ENCODE results near the gene ZNF618. TPM values are rescaled to one million over a fixed set of nuclear protein-coding genes. Genes with fewer than 3 reads are reported as not detected.

The ZNF618 gene
- total and polyA plus RNA-seq, 2 donors: 3.0 to 7.8 TPM

DNA sequence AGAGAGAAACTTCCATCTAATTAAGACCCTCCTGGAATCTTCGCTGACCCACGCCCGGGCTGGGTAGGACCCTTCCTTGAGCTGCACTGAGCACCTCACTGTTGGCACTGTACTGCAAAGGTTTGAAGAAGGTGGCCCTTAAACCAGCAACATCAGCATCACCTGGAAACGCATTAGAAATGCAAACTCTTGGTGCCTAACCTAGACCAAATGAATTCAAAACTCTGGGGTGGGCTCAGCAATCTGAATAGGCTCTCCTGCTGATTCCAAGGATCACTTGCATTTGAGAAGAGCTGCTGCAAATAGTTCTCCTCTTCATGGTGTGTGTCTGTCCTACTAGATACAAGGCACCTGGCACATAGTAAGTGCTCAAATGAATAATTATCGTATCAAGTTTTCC is 2.7 kb upstream of the ZNF618 start:
- H3K27ac ChIP-seq (ENCODE audit: low read depth): no peak overlapping the region
- 92% methylated on average over 5 of the region's 5 CpGs for WGBS
- no peak for DNase-seq (ENCODE audit: extremely low spot score)

DNA sequence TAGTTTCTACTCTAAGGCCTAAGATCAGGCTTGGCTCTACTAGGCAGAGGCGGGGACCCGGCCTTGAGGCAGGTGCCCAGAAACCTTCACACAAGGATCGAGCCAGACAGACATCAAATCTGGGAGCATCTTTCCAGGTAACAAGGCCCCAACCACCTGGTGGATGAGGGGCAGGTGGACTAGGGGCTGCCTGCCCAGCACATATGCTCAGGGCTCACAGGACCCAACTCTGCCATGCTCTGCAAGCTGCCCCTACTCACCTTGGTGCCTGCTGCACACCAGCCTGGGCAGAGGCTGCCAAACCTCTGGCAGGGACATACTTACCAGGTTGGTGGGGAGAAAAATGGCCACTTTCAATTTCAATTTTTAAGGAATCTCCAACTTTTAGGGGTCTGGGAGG is 2.2 kb upstream of the ZNF618 start:
- no peaks in the 10 kb centered on the region for H3K36me3 ChIP-seq (ENCODE audit: insufficient read depth)
- 95% methylated on average over 3 of the region's 3 CpGs for WGBS
- DNase-seq (ENCODE audit: extremely low spot score): no peak
- no peaks in the 10 kb centered on the region for H3K4me1 ChIP-seq (ENCODE audit: insufficient read depth)
- H3K27ac ChIP-seq (ENCODE audit: low read depth): no peak overlapping the region
- no peak overlapping the region for H3K4me3 ChIP-seq (ENCODE audit: low read depth, low read length)

More for the DNA sequence above, 2.7 kb upstream of the ZNF618 start:
- Histone ChIP-seq H3K36me3 (ENCODE audit: insufficient read depth) (no peaks in the 10 kb centered on the region), H3K4me3 (ENCODE audit: low read depth, low read length) (no peak overlapping the region), H3K4me1 (ENCODE audit: insufficient read depth) (no peaks in the 10 kb centered on the region)

DNA sequence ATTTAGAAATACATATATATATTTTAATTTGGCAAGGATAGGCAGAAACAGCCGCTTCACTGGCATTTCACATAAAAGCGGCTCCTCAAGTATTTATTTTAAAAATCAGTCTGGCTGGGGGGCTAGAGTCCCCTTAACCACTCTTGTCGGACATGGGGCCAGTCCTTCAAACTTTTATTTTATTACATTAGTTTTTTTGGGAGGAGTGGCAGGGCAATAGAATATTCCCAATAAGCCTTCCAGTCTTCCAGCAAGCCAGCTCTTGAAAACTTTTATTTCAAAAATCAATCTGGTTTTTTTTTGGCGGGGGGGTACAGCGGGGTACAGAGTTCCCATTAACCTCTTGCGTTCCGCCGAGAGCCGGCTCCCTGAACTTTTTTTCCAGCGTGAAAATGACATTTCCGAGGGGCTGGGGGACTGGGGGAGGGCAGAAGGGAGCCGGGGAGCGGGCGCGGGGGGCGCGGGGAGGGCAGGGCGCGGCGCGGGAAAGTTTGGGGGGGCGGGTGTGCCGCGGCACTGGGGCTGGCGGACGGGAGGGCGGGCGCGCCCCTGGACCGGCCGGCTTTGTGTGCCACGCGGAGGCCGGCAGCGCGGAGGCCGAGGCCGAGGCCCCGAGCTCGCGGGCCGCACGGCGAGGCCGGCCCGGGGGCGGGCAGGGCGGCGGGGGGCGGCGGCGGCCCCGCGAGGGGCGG is 504 bp upstream of the ZNF618 start:
- Histone ChIP-seq H3K27ac (ENCODE audit: low read depth) (no peak overlapping the region), H3K4me3 (ENCODE audit: low read depth, low read length) (peak overlapping the region; percentile 100), H3K36me3 (ENCODE audit: insufficient read depth) (no peaks in the 10 kb centered on the region), H3K4me1 (ENCODE audit: insufficient read depth) (no peaks in the 10 kb centered on the region)
- DNase-seq (ENCODE audit: extremely low spot score): no peak
- 5% methylated on average over 48 of the region's 55 CpGs for WGBS

GRCh38 chr9:113876993-113877368 is 872 bp downstream of the ZNF618 start:
- H3K27ac ChIP-seq (ENCODE audit: low read depth): no peak overlapping the region
- 0% methylated on average over 1 of the region's 1 CpG for WGBS
- no peaks in the 10 kb centered on the region for H3K36me3 ChIP-seq (ENCODE audit: insufficient read depth)
- DNase-seq (ENCODE audit: extremely low spot score): no peak
- H3K4me3 ChIP-seq (ENCODE audit: low read depth, low read length): no peak overlapping the region
- no peaks in the 10 kb centered on the region for H3K4me1 ChIP-seq (ENCODE audit: insufficient read depth)

- no peak for DNase-seq (ENCODE audit: extremely low spot score)
- Histone ChIP-seq H3K27ac (ENCODE audit: low read depth) (no peak overlapping the region), H3K4me1 (ENCODE audit: insufficient read depth) (no peaks in the 10 kb centered on the region), H3K4me3 (ENCODE audit: low read depth, low read length) (no peak overlapping the region), H3K36me3 (ENCODE audit: insufficient read depth) (no peaks in the 10 kb centered on the region)
- WGBS: 92% methylated on average over 4 of the region's 4 CpGs
These were observed 3.2 kb downstream of the ZNF618 start for GRCh38 chr9:113879318-113879717.

GRCh38 chr9:113879911-113880310 is 3.8 kb downstream of the ZNF618 start:
- H3K4me1 ChIP-seq (ENCODE audit: insufficient read depth): no peaks in the 10 kb centered on the region
- no peak overlapping the region for H3K27ac ChIP-seq (ENCODE audit: low read depth)
- no peaks in the 10 kb centered on the region for H3K36me3 ChIP-seq (ENCODE audit: insufficient read depth)
- DNase-seq (ENCODE audit: extremely low spot score): no peak
- 69% methylated on average over 4 of the region's 4 CpGs for WGBS
- H3K4me3 ChIP-seq (ENCODE audit: low read depth, low read length): no peak overlapping the region

DNA sequence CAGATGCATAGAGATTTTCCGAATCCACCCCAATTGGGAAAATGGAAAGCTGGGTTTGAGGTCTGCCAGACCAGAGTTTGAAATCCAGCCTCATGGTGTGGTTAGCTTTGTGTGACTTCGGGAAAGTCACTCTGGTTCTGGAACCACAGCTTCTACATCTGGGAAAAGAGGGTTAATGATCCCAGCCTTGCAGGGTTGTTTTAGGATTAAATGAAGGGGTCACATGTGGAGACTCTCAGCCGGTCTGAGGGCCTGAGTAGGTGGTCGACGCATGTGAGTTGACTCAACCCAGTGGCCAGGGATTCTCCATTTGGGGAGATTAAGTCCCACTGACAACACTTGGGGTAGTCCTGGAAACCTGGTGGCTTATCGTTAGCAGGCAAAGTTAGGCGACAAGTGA is 6.1 kb downstream of the ZNF618 start:
- Histone ChIP-seq H3K4me1 (ENCODE audit: insufficient read depth) (no peaks in the 10 kb centered on the region), H3K27ac (ENCODE audit: low read depth) (no peak overlapping the region), H3K36me3 (ENCODE audit: insufficient read depth) (no peaks in the 10 kb centered on the region), H3K4me3 (ENCODE audit: low read depth, low read length) (no peak overlapping the region)
- 84% methylated on average over 7 of the region's 7 CpGs for WGBS
- DNase-seq (ENCODE audit: extremely low spot score): no peak

GRCh38 chr9:113882636-113883164 is 6.6 kb downstream of the ZNF618 start:
- no peak overlapping the region for H3K27ac ChIP-seq (ENCODE audit: low read depth)
- no peaks in the 10 kb centered on the region for H3K36me3 ChIP-seq (ENCODE audit: insufficient read depth)
- WGBS: 83% methylated on average over 7 of the region's 7 CpGs
- H3K4me1 ChIP-seq (ENCODE audit: insufficient read depth): no peaks in the 10 kb centered on the region
- H3K4me3 ChIP-seq (ENCODE audit: low read depth, low read length): no peak overlapping the region
- DNase-seq (ENCODE audit: extremely low spot score): no peak

DNA sequence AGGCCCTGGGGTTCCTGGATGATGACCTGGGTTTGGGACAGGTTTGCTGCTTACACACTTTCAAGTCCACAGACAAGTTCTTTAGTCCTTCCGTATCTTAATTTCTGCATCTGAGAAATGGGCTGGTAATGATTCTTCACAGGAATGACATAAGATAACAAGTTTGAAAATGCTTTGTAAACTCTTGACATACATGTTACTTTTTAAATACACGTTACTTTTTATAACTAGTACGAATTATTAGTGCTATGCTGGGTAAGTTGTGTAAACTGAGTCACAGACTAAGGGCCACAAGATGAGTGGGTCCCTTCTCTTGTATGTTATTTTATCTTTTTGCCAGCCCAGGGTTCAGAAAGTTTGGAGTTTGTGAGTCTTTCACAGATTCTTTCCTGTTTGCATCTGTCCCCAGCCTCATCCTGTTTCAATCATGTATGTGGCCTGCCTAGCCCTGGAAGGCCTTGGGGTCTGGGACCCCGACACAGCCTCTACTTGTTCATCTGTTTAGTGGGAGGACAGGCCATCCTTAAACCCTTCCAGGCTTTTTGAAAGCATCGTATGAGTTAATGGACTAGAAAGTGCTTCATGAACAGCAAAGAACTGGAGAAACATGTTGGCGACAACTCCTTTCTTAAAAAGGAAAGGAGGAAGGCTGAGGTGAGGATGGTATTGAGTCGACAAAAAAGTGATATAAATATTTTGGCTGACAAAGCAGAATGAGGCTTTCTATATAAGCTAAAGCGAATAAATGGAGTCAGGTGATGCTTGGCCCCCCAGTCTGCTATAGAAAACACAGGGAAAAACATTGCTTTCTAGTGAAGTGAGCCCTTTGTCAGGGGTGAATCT is 9.3 kb downstream of the ZNF618 start:
- Histone ChIP-seq H3K4me3 (ENCODE audit: low read depth, low read length) (no peak overlapping the region), H3K27ac (ENCODE audit: low read depth) (no peak overlapping the region), H3K36me3 (ENCODE audit: insufficient read depth) (no peaks in the 10 kb centered on the region), H3K4me1 (ENCODE audit: insufficient read depth) (no peaks in the 10 kb centered on the region)
- WGBS: 76% methylated on average over 8 of the region's 8 CpGs
- DNase-seq (ENCODE audit: extremely low spot score): no peak

GRCh38 chr9:113886026-113886369 is 9.9 kb downstream of the ZNF618 start:
- 20% methylated on average over 1 of the region's 1 CpG for WGBS
- Histone ChIP-seq H3K4me1 (ENCODE audit: insufficient read depth) (no peaks in the 10 kb centered on the region), H3K4me3 (ENCODE audit: low read depth, low read length) (no peak overlapping the region), H3K27ac (ENCODE audit: low read depth) (no peak overlapping the region), H3K36me3 (ENCODE audit: insufficient read depth) (no peaks in the 10 kb centered on the region)
- DNase-seq (ENCODE audit: extremely low spot score): no peak

- Histone ChIP-seq H3K36me3 (ENCODE audit: insufficient read depth) (no peaks in the 10 kb centered on the region), H3K27ac (ENCODE audit: low read depth) (no peak overlapping the region), H3K4me3 (ENCODE audit: low read depth, low read length) (peak overlapping the region; percentile 17), H3K4me1 (ENCODE audit: insufficient read depth) (no peaks in the 10 kb centered on the region)
- 2% methylated on average over 1 of the region's 1 CpG for WGBS
- no peak for DNase-seq (ENCODE audit: extremely low spot score)
These were observed 10.4 kb downstream of the ZNF618 start for GRCh38 chr9:113886466-113886865.

DNA sequence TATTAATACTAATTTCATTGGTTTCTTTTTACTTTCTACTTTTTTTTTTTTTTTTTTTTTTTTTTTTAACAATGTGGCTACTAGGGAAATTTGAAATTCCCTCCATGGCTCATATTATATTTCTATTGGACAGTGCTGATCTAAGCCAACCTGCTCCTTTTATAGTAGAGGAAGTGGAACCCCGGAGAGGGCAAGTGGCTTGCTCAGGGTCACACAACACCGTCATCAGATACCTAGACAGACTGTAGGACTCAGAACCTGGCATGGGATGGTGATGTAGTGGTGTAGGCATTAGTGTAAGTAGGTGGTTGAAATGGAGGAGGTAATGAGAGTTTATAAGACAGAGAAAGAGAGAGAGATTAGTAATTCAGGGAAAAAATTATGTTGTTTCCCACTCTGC is 10.8 kb downstream of the ZNF618 start:
- WGBS: 57% methylated on average over 2 of the region's 2 CpGs
- no peak overlapping the region for H3K27ac ChIP-seq (ENCODE audit: low read depth)
- no peak overlapping the region for H3K4me3 ChIP-seq (ENCODE audit: low read depth, low read length)
- DNase-seq (ENCODE audit: extremely low spot score): no peak
- no peaks in the 10 kb centered on the region for H3K4me1 ChIP-seq (ENCODE audit: insufficient read depth)
- H3K36me3 ChIP-seq (ENCODE audit: insufficient read depth): no peaks in the 10 kb centered on the region

DNA sequence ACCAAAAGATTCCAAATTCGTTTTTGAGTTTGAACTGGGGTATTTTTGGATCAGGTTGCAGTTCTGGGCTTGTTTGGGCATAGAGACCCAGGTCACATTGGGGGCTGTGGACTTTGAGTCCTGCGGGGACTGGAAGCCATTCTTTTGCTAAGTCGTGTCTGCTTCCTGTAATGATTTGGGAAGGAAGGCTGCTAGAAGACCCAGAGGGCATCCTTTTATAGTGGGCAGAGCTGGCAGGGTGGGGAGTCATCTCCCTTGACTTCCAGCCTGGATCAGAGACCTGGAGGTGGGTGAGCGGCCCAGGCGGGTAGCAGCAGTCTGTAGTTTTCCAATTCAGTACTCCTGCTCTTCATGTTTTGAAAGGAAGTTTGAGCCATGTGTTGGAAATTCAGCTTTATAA is 11.3 kb downstream of the ZNF618 start:
- no peaks in the 10 kb centered on the region for H3K4me1 ChIP-seq (ENCODE audit: insufficient read depth)
- no peak for DNase-seq (ENCODE audit: extremely low spot score)
- no peak overlapping the region for H3K4me3 ChIP-seq (ENCODE audit: low read depth, low read length)
- WGBS: 79% methylated on average over 5 of the region's 5 CpGs
- no peak overlapping the region for H3K27ac ChIP-seq (ENCODE audit: low read depth)
- H3K36me3 ChIP-seq (ENCODE audit: insufficient read depth): no peaks in the 10 kb centered on the region

- 44% methylated on average over 8 of the region's 8 CpGs for WGBS
- Histone ChIP-seq H3K36me3 (ENCODE audit: insufficient read depth) (no peaks in the 10 kb centered on the region), H3K4me1 (ENCODE audit: insufficient read depth) (no peaks in the 10 kb centered on the region), H3K4me3 (ENCODE audit: low read depth, low read length) (no peak overlapping the region), H3K27ac (ENCODE audit: low read depth) (no peak overlapping the region)
- DNase-seq (ENCODE audit: extremely low spot score): no peak
These were observed 12.2 kb downstream of the ZNF618 start for GRCh38 chr9:113888336-113888735.
